NOMO-1 (cell line): Measurements from ENCODE around the gene ABCG1.

Experiments
- DNase-seq, 2 experiments: peaks; one replicate each; lab custom pipeline; 2025; ENCODE audit not compliant: unreplicated experiment in 2 of 2; lab: John Stamatoyannopoulos, UW

ABCG1 gene

DNA sequence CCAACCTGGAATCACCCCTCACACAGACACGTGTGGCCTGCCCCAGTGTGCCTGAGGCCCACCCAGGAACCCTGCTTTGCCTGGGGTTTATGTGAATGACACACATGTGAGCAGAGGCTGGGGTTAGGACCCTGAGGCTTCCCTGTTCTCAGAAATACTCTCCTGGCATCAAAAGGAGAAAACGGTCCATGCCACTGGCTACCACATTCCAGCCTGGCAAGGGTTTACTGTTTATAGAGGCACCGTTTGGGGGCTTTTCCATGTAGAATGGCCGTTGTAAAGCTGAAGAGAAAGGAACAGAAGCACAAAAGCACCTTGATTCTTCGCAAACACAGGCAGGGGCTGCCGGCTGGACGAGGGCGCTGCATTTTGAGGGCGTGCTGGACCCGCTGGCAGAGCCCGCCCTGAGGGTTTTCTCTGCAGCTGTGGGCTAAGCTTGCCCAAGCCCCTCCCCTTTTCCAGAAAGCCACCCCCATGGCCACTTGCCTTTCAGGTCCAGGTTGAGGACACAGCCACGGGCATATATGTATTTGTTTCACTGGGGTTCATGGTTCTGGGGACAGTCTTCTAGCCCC lies 83.2 kb downstream of the ABCG1 start:
- DNase-seq = no peak

- DNase-seq = no peak
Measured at GRCh38 chr21:42302794-42303193, 83.9 kb downstream of the ABCG1 start.

DNA sequence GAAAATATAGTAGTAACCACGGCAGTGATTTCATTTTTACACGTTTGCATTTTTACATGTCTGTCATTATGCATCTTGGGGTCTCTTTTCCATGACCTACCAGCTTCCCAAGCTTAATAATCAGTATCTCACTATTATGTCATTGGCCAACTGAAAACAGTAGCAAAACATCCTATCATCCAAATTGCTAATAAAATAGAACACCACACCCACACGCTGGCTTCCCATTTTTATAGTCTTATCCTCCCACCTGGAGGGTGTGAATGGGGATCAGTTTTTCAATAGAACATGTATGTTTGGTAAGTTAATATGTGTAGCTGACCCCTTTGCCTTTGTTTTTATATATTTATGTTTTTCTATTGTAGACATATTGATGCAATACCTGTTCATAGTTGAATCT lies 84.5 kb downstream of the ABCG1 start:
- no peak for DNase-seq

- no peak for DNase-seq
Measured at GRCh38 chr21:42304556-42305454, 85.9 kb downstream of the ABCG1 start.

DNA sequence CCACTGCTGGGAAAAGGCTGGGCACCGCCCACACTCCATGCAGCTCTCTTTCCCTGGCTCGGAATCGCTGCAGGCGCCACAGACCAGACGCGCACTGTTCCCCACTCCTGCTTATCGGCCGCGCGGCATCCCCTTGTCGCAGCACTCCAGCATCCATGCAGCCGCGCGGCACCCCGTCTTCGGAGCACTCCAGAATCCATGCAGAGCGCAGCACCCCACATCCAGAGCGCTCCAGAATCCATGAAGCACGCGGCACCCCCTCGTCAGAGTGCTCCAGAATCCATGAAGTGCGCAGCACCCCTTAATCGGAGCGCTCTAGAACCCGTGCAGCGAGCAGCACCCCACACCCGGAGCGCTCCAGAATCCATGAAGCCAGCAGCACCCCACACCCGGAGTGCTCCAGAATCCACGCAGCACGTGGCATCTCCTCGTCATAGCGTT lies 86.8 kb downstream of the ABCG1 start:
- no peak for DNase-seq

- DNase-seq = no peak
Measured at GRCh38 chr21:42306366-42307035, 87.6 kb downstream of the ABCG1 start.

GRCh38 chr21:42307106-42307505 lies 88.2 kb downstream of the ABCG1 start:
- DNase-seq = no peak

GRCh38 chr21:42308161-42308913 lies 89.4 kb downstream of the ABCG1 start:
- no peak for DNase-seq

DNA sequence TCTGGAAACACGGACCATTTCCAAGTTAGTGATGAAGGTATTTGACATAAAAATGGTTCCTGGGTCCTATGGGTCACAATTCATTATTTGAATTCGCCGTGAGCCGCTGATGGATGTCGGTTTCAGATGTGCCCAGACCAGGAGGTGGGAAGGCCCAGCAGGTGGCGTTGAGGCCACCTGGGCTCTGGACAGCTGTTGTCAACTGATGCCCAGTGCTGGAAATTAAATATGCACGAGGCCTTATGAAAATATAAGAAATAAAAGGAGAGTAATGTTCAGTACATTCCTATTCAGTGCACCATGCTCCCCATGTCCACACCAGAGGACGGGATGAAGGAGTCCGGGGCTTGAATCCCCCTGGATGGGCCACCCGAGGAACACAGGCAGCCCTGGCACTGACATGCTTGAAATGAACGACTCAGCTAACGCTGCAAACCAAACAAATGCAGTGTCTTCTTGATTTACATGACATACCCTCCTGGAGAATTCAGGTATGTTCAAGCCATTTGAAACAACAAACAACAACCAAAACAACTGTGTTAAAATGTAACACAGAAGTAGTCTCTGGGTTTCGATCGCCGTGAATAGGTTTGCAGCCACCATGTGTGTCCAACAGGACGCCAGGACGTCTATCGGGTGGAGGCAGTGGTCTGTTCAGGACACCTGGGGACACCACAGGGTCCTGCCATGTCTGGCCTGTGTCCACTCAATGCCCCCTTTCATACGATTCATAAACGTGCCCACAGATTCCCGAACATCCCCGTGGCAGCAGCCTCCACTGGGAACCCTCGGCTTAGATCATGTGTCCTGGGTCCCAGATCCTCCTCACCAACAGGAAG lies 90.2 kb downstream of the ABCG1 start:
- DNase-seq = no peak

- DNase-seq = peak; percentile 9 to 26
Measured at GRCh38 chr21:42309753-42310213, 90.8 kb downstream of the ABCG1 start.

DNA sequence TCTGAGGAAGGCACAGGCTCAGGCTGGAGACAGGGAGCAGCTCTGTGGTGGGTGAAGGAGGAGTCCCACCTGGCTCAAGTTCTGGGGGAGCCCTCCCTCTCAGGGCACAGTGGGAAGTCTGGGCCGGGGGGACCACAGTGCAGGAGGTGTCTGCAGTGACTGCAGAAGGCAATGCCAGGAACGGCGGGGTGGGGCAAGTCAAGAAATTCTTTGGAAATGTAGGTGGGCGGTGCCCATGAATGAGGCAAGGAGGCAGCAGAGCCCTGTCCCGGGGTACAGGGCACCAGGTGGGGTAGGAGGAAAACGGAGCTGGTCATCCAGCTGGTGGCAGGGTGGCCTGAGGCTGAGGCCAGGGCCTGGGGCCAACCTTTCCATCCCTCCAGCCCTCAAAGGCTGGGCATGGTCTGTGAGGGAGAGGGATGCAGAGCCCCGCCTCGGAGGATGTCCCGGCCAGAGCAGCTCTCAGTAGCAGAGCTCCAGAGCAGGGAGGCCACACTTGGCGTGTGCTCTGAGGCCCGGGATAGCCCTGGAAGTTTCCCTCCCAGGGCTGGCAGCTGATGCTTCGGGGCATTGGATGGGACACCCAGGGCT lies 91.6 kb downstream of the ABCG1 start:
- DNase-seq = no peak

DNA sequence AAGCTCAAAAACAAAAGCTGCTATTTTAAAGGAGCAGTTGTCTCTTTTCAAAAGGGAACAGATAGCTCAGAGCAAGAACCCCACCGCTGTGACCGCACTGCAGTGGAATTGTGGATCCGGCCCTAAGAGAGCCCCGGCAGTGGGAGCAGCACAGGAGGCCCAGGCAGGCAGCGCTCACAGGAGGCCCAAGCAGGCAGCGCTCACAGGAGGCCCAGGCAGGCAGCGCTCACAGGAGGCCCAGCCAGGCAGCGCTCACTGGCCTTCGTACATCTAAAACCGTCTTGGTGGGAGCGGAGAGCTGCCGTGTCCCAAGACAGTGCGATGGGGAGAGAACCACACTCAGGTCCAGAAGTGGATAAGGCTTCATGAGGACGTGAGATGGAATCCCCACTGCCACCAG lies 92.2 kb downstream of the ABCG1 start:
- DNase-seq = no peak

GRCh38 chr21:42311816-42312625 lies 93.1 kb downstream of the ABCG1 start:
- no peak for DNase-seq

- no peak for DNase-seq
Measured at GRCh38 chr21:42312626-42313104, 93.7 kb downstream of the ABCG1 start.

- DNase-seq = no peak
Measured at GRCh38 chr21:42313501-42313969, 94.6 kb downstream of the ABCG1 start.

- no peak for DNase-seq
Measured at GRCh38 chr21:42314616-42315295, 95.8 kb downstream of the ABCG1 start.

DNA sequence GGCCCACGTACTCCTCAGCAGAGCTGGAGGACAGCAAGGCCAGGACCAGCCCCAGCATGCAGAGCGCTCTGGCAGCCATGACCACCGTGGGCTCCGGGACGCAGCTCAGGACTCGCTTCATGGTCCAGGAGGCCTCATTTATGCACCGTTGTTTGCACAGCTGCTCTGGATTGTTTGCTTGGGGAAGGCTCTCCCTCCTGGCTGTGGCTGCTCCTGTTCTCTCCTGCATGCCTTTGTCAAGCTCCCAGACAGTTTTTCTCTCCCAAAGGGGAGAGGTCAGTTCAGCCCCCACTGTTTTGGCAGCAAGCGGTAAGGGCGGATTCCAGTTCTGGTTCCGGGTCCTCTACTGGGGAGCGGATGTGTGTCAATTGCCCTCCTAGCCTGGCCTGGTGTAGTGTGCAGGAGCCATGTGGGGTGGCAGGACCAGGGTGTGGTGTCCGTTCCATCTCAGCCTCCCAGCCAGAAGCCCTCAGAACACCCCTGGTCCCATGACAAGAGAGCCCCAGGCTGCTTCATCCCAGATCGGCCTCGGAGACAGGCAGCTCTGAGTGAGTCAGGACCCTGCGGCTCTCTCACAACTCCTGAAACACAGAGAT lies 96.5 kb downstream of the ABCG1 start, which contains the start of gene TFF3:
TSS of gene TFF3 (minus strand) at position 114 of the 596 bp plus-strand sequence. CDS start at position 79, 35 bp downstream.
- DNase-seq = no peak
